Breast epithelium (tissue), 4 donors: ENCODE measurements around the gene NCKAP5. TPM values are rescaled to one million over a fixed set of nuclear protein-coding genes. Genes with fewer than 3 reads are reported as not detected.

Experiments used
- DNase-seq, 2 donors: peaks; one replicate each; pipeline ENCODE4 v3.0.0-alpha.2; 2019; ENCODE audit warnings: low spot score in 2 of 2
- H3K27ac ChIP-seq, 2 donors: fragments of 200-600 bp; sonication (generic) in 1 of 2; one replicate each; pipeline ENCODE4 v1.5.1; 2016 to 2019; ENCODE audit warnings: mild to moderate bottlenecking in 1 of 2
- H3K27me3 ChIP-seq, 2 donors: fragments of 200-600 bp; sonication (generic) in 1 of 2; one replicate each; pipeline versions ENCODE4 v1.5.1 to v1.6.0; 2017 to 2019; ENCODE audit warnings: control low read depth in 1 of 2, mild to moderate bottlenecking in 1 of 2
- H3K36me3 ChIP-seq: fragments of 200-600 bp; one replicate; pipeline ENCODE4 v1.5.1; 2019
- H3K4me1 ChIP-seq, 2 donors: fragments of 200-600 bp; sonication (generic); one replicate each; pipeline ENCODE4 v1.5.1; 2016 to 2019; ENCODE audit warnings: control low read depth in 1 of 2
- H3K4me3 ChIP-seq, 3 donors: fragments of 200-600 bp; sonication (generic); 1 replicate in 2 of 3; 2 replicates in 1 of 3; pipeline ENCODE4 v1.5.1; 2016 to 2019; ENCODE audit warnings: mild to moderate bottlenecking in 3 of 3, moderate library complexity in 2 of 3
- H3K9me3 ChIP-seq, 2 donors: fragments of 200-600 bp; sonication (generic) in 1 of 2; one replicate each; pipeline ENCODE4 v1.5.1; 2016 to 2019; ENCODE audit warnings: control low read depth in 1 of 2
- POLR2A ChIP-seq: fragments of 450-650 bp; IDR thresholded peaks from one replicate; pipeline ENCODE4 v1.6.1; 2016; ENCODE audit warnings: antibody characterized with exemption, mild to moderate bottlenecking, moderate library complexity
- POLR2AphosphoS5 ChIP-seq, 3 donors: sonication (generic); formaldehyde crosslinking; IDR thresholded peaks; one replicate each; pipeline ENCODE4 v1.6.1; 2017; ENCODE audit warnings: antibody characterized with exemption in 3 of 3
- intact Hi-C: fragments of 100-400 bp; cut with DNase I; formaldehyde crosslinking; loops from one replicate; pipeline ENCODE4 v1.15.1; 2023; ENCODE audit warnings: low total_unique reads
- total RNA-seq, 3 donors: library from RNA; depleted of rRNA; stranded (reverse); fragments of >200 nt; gene quantifications; one replicate each; pipeline ENCODE4 v1.1.0, GENCODE V29; 2016
- TF ChIP-seq, protein P1 (sequence below), 3 donors: fragments of 450-650 bp; IDR thresholded peaks; one replicate each; pipeline ENCODE4 v1.5.1; 2016 to 2017; ENCODE audit warnings: antibody characterized with exemption in 3 of 3, mild to moderate bottlenecking in 3 of 3, moderate library complexity in 3 of 3

Gene NCKAP5
- total RNA-seq, 3 donors from 2014 or later: 1.1 to 10.5 (median 6.1) TPM

- no peaks in the 10 kb centered on the region for H3K9me3 ChIP-seq
- no peak overlapping the region for H3K4me3 ChIP-seq
- no peaks in the 10 kb centered on the region for H3K4me1 ChIP-seq
- H3K27me3 ChIP-seq: no peaks in the 10 kb centered on the region
- no peak overlapping the region for H3K27ac ChIP-seq
- TF ChIP-seq, protein P1, sequence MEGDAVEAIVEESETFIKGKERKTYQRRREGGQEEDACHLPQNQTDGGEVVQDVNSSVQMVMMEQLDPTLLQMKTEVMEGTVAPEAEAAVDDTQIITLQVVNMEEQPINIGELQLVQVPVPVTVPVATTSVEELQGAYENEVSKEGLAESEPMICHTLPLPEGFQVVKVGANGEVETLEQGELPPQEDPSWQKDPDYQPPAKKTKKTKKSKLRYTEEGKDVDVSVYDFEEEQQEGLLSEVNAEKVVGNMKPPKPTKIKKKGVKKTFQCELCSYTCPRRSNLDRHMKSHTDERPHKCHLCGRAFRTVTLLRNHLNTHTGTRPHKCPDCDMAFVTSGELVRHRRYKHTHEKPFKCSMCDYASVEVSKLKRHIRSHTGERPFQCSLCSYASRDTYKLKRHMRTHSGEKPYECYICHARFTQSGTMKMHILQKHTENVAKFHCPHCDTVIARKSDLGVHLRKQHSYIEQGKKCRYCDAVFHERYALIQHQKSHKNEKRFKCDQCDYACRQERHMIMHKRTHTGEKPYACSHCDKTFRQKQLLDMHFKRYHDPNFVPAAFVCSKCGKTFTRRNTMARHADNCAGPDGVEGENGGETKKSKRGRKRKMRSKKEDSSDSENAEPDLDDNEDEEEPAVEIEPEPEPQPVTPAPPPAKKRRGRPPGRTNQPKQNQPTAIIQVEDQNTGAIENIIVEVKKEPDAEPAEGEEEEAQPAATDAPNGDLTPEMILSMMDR (IDR thresholded peaks at IDR 0.05): no peak
- TF ChIP-seq POLR2A: no peak
- TF ChIP-seq POLR2AphosphoS5 (IDR thresholded peaks at IDR 0.05): no peak
- no peak for DNase-seq
- no peaks in the 10 kb centered on the region for H3K36me3 ChIP-seq
- intact Hi-C loops: no loop called here
Measured at GRCh38 chr2:133369901-133370658, 198.2 kb downstream of the NCKAP5 start.

DNA sequence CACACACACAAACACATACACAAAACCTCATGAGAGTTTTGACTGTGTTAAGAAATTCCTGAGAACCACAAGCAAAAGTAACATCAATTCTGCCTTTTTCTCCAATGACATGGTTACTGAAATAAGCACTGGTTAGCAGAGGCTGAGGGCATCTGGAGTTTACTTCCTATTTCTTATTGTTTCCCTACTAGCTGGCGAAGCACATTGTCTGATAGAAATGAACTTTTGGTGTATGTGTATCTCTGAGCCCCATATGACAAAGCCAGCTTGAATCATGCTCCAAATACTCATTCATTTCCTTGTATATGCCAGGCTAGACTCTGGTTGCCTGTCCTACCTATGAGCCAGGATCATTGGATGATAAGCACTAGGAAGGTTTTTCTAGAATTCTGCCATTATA is 203.1 kb downstream of the NCKAP5 start:
- H3K36me3 ChIP-seq: no peaks in the 10 kb centered on the region
- no peak overlapping the region for H3K27ac ChIP-seq
- no peak for DNase-seq
- H3K4me3 ChIP-seq: no peak overlapping the region
- H3K9me3 ChIP-seq: no peaks in the 10 kb centered on the region
- H3K4me1 ChIP-seq: no peaks in the 10 kb centered on the region
- H3K27me3 ChIP-seq: no peaks in the 10 kb centered on the region
- intact Hi-C loops: no loop called here
- TF ChIP-seq POLR2AphosphoS5 (IDR thresholded peaks at IDR 0.05) (no peak), POLR2A (no peak)
- TF ChIP-seq, protein P1 (IDR thresholded peaks at IDR 0.05): no peak

DNA sequence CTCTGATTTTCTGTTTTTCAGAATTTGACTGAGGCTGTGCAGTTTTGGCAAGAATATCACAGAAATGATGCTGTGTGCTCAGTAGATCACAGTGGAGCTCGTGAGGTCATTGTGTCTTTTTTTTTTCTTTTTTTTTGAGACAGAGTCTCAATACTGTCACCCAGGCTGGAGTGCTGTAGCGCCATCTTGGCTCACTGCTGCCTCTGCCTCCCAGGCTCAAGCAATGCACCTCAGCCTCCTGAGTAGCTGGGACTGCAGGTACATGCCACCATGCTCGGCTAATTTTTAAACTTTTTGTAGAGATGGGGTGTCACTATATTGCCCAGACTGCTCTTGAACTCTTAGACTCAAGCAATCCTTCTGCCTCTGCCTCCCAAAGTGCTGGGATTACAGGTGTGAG is 203.6 kb downstream of the NCKAP5 start:
- Histone ChIP-seq H3K4me1 (no peaks in the 10 kb centered on the region), H3K4me3 (no peak overlapping the region), H3K27ac (no peak overlapping the region), H3K36me3 (no peaks in the 10 kb centered on the region), H3K9me3 (no peaks in the 10 kb centered on the region), H3K27me3 (no peaks in the 10 kb centered on the region)
- TF ChIP-seq, protein P1 (IDR thresholded peaks at IDR 0.05): no peak
- TF ChIP-seq POLR2AphosphoS5 (IDR thresholded peaks at IDR 0.05) (no peak), POLR2A (no peak)
- no peak for DNase-seq
- intact Hi-C loops: no loop called here

DNA sequence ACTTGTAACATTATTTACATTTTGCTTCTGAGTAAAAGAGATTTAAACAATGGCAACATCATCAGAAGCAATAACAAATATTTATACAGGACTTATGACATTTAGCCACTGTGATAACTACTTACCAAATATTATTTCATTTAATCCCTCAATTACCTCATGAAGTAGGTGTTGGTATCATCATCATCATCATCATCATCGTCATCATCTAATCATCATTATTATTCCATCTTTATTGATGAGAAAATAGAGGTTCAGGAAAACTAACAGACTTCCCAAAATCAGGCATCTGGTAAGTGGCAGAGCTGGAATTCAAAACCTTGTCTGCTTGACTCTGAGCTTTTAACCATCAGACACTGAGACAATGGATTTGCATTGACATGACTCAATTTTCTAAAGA is 204.4 kb downstream of the NCKAP5 start:
- Histone ChIP-seq H3K27me3 (no peaks in the 10 kb centered on the region), H3K36me3 (no peaks in the 10 kb centered on the region), H3K9me3 (no peaks in the 10 kb centered on the region), H3K4me1 (no peaks in the 10 kb centered on the region), H3K27ac (no peak overlapping the region), H3K4me3 (no peak overlapping the region)
- TF ChIP-seq POLR2A (no peak), POLR2AphosphoS5 (IDR thresholded peaks at IDR 0.05) (no peak)
- TF ChIP-seq, protein P1 (IDR thresholded peaks at IDR 0.05): no peak
- intact Hi-C loops: no loop called here
- no peak for DNase-seq

DNA sequence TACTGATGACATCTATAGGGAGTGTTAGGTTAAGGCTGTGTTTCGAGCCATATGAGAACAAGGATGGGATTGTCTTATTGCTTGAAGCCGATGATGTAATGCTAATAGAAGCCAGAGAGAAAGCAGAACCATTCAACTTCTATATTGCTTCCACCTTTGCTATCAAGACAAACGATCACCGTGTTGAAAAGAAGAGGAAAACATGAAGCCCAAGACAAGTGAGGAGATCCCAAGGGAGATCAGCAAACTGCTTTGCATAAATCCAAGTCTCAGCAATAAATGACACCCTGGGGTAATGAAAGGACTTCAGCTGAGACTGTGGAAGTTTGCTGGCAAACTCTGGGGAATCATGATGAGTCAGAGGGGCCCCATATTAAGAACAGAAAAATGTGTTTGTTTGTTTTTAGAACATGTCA is 206.2 kb downstream of the NCKAP5 start:
- no peaks in the 10 kb centered on the region for H3K36me3 ChIP-seq
- H3K4me1 ChIP-seq: no peaks in the 10 kb centered on the region
- no peak overlapping the region for H3K4me3 ChIP-seq
- TF ChIP-seq POLR2AphosphoS5 (IDR thresholded peaks at IDR 0.05) (no peak), POLR2A (no peak)
- TF ChIP-seq, protein P1 (IDR thresholded peaks at IDR 0.05): no peak
- no peak for DNase-seq
- H3K9me3 ChIP-seq: no peaks in the 10 kb centered on the region
- peak overlapping the region in 1 of 2 donors; percentile 5 for H3K27ac ChIP-seq
- intact Hi-C loops: no loop called here
- no peaks in the 10 kb centered on the region for H3K27me3 ChIP-seq
